GDM1 (cell line): Measurements from ENCODE around the gene HBE1.

Experiments used
- DNase-seq: peaks from one replicate; lab custom pipeline; 2025; lab: John Stamatoyannopoulos, UW

Gene HBE1

DNA sequence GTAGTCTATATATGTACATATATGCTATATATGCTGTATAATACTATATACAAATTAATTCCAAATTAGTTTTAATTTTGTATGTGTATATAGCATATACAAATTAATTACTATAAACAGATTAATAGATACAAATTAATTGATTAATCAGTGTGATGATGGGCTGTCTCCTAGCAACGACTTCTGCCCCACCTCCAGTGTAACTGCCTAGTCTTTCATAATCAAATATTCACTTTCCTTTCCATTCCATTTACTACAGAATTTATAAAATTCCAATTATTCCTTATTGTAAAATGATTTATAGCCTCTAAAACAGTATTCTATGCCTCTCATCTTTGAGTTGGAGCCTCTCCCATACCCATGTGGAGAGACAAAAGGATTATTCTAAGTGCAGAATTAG lies 36.4 kb downstream of the HBE1 start:
- DNase-seq, result no peak

DNA sequence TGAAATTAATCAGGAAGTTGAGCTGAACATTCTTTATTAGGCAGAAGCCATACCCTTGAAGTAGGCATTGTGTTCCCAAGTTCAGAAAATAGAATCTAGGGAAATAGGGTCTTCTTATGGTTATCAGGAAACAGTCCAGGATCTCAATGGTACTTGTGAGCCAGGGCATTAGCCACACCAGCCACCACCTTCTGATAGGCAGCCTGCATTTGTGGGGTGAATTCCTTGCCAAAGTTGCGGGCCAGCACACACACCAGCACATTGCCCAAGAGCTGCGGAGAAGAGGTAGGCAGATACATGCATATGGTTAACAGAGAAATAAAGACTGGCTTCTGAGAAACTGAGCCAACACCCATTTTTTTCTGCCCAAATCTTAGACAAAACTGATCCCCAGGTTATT lies 36.9 kb downstream of the HBE1 start:
- no peak for DNase-seq

DNA sequence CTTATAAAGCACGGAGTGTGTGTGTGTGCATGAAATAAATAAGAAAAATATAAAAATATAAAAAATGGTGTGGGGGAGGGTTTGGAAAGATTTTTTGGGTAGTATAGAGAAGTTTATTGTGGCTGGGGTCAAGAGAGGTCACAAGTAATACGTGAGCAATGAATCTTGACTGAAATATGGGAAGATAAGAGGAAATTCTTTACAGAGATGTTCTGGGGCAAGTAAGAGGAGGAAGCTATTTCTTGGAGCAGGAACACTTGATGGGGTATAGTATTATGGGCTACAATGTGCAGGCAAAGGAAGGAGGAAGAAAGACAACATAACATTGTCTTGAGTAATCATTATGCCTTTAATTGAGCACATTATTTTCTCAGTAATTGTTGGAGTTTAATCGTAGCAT lies 37.6 kb downstream of the HBE1 start:
- no peak for DNase-seq

DNA sequence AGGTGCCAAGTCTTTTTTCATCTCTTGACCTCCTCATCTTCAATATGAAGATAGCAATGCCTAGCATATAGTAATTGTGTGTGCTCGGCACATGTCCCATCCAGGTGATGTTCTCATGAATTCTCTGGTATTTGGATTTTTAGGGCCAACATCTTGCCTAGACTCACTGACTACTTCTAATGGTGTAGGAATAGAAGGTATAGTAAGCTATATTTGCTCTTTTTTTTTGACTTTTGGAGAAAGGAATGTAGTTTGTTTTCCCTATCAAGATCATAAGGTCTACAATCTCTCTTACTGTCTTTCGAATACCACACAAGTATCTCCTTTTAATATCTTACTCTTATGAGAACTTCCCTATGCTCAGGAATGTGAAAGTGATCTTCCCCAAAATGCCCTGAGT lies 38.6 kb downstream of the HBE1 start:
- DNase-seq, result no peak

DNA sequence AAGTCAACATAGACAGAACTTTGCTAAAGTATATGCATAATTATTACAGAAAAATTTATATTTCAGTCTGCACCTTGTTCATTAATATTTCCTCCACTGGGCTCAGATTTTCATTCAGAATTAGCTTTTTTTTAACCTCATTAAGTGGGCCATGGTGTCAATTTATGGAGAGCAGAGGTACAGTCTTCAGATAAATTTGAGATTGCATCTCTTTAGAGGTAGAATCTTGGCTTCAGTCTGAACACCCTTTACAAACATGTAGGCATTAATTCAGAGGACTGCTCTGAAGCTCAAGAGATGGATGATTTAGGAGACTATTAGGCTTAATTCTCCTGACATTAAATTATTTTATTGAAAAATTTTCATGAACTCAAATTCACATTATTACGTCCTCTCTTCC lies 39.5 kb downstream of the HBE1 start:
- DNase-seq, result no peak

DNA sequence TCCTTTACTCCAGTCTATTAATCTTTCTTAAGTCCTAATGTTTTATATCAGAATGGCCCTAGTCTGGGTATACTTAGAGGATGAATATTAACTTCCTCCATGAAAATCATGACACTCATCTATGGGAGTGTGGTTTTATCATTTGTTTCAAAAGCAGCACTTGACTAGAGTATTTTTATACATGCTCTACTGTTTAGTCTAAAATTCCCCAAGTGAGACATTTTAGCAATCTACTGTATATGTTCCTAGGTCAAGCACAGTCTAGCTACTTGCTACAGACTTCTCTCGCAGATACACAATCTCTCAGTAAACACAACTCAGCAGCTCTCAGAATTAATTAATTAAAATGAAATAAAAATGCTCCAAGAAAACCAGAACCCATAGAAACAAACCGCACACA lies 39.9 kb downstream of the HBE1 start:
- DNase-seq, result no peak

DNA sequence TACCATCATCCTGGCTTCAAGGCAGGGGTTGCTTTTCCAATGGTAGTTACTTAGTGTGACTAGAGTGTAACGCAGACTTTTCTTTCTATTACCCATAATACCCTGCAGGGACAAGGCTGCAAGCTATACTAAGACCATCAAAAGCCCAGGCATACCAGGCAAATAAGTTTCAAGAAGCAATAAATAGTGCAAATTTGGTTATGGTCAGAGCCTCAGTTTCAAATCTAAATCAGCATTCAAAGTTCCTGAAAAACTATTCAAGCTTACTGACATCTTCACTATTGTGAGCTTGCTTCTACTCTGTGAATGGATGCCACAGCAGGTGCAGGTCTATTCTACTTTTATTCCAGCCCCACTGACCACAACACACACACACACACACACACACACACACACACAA lies 40.4 kb downstream of the HBE1 start:
- DNase-seq, result no peak

DNA sequence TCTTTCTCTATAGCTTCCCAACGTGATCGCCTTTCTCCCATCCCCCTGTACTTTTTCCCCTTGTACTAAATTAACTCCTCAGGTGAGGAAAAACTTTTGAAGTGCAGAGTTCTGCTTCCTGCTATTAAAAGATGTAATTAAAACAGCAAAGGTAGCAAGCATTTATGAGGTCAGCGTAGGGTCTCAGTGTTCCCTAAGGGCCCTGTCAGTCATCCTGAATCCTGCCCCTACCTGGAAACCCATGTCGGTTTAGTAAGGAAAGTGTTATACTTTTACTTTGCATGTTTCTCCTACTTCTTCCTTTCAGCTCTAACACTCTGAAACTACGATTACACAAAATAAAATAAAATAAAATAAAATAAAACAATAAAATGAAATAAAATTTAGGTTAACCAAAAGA lies 41.6 kb downstream of the HBE1 start:
- DNase-seq, result no peak

DNA sequence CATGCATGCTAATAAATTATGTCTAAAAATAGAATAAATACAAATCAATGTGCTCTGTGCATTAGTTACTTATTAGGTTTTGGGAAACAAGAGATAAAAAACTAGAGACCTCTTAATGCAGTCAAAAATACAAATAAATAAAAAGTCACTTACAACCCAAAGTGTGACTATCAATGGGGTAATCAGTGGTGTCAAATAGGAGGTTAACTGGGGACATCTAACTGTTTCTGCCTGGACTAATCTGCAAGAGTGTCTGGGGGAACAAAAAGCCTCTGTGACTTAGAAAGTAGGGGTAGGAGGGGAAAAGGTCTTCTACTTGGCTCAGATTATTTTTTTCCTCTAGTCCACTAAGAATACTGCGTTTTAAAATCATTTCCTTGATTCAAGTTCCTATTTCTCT lies 42.1 kb downstream of the HBE1 start:
- DNase-seq, result no peak

DNA sequence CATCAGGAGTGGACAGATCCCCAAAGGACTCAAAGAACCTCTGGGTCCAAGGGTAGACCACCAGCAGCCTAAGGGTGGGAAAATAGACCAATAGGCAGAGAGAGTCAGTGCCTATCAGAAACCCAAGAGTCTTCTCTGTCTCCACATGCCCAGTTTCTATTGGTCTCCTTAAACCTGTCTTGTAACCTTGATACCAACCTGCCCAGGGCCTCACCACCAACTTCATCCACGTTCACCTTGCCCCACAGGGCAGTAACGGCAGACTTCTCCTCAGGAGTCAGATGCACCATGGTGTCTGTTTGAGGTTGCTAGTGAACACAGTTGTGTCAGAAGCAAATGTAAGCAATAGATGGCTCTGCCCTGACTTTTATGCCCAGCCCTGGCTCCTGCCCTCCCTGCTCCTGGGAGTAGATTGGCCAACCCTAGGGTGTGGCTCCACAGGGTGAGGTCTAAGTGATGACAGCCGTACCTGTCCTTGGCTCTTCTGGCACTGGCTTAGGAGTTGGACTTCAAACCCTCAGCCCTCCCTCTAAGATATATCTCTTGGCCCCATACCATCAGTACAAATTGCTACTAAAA lies 42.9 kb downstream of the HBE1 start, which contains the start of gene HBB:
Gene HBB, minus strand, starts transcription at position 340 of the 579 bp plus-strand sequence. Its CDS starts 50 bp downstream, at position 290.
- no peak for DNase-seq

DNA sequence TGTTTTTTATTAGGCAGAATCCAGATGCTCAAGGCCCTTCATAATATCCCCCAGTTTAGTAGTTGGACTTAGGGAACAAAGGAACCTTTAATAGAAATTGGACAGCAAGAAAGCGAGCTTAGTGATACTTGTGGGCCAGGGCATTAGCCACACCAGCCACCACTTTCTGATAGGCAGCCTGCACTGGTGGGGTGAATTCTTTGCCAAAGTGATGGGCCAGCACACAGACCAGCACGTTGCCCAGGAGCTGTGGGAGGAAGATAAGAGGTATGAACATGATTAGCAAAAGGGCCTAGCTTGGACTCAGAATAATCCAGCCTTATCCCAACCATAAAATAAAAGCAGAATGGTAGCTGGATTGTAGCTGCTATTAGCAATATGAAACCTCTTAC lies 44.3 kb downstream of the HBE1 start:
- DNase-seq, result no peak

DNA sequence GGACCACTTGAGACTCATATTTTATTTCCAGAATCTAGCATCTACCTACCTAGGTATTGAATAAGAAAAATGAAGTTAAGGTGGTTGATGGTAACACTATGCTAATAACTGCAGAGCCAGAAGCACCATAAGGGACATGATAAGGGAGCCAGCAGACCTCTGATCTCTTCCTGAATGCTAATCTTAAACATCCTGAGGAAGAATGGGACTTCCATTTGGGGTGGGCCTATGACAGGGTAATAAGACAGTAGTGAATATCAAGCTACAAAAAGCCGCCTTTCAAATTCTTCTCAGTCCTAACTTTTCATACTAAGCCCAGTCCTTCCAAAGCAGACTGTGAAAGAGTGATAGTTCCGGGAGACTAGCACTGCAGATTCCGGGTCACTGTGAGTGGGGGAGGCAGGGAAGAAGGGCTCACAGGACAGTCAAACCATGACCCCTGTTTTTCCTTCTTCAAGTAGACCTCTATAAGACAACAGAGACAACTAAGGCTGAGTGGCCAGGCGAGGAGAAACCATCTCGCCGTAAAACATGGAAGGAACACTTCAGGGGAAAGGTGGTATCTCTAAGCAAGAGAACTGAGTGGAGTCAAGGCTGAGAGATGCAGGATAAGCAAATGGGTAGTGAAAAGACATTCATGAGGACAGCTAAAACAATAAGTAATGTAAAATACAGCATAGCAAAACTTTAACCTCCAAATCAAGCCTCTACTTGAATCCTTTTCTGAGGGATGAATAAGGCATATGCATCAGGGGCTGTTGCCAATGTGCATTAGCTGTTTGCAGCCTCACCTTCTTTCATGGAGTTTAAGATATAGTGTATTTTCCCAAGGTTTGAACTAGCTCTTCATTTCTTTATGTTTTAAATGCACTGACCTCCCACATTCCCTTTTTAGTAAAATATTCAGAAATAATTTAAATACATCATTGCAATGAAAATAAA lies 44.9 kb downstream of the HBE1 start:
- DNase-seq, result peak; percentile 12

DNA sequence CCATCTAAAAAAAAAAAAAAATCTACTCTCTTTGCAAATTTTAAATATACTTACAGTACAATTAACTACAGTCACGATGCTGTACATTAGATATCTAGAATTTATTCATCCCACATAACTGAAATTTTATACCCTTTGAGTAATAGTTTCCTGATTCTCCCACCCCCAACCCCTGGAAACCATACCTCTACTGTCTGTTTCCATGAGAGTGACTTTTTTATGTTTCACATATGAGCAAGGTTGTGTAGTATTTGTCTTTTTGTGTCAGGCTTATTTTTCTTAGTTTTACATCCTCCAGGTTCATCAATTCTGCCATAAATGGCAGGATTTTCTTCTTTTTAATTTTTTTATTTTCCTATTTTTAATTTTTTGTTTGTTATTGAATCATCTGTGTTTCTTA lies 46.1 kb downstream of the HBE1 start:
- no peak for DNase-seq

DNA sequence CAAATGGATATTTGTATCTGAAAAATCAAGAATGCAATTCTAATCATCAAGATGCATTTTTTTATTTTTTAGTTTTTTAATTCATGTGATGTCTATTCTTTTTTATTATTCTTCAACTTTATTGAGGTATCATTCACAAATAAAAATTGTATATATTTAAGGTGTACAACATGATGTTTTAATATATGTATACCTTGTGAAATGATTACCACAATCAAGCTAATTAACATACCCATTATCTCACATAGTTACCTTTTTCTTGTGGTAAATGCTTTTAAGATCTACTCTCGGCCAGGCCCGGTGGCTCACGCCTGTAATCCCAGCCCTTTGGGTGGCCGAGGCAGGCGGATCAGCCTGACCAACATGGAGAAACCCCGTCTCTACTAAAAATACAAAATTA lies 46.6 kb downstream of the HBE1 start:
- DNase-seq, result no peak
